Activated T-cell treated with anti-CD3 and anti-CD28 coated beads, Interleukin-2, amount 50 U/mL, for 4 hours (primary cell): ENCODE data around the gene CIDEC. TPM values are rescaled to one million over a fixed set of nuclear protein-coding genes. Genes with fewer than 3 reads are reported as not detected.
"Not testable (repeated sequence)": the region's sequence is repeated elsewhere in the genome, so short reads cannot be mapped to it uniquely, and the experiment has no call there.

Experiments used
- ATAC-seq, 2 donors: fragments of 200-7000 bp; cut with Tn5 transposase; one replicate each; pipeline ENCODE4 v1.10.0; 2021
- DNase-seq: peaks from one replicate; pipeline ENCODE4 v3.0.0-alpha.2; 2020
- H3K27me3 Mint-ChIP-seq: one replicate; pipeline ENCODE4 v1.8.0; 2021; ENCODE audit warnings: low read depth, mixed read lengths
- H3K36me3 Mint-ChIP-seq: one replicate; pipeline ENCODE4 v1.8.0; 2022; ENCODE audit warnings: mixed read lengths; ENCODE audit not compliant: insufficient read depth
- H3K4me1 Mint-ChIP-seq: one replicate; pipeline ENCODE4 v1.8.0; 2021; ENCODE audit warnings: low read depth, mixed read lengths
- H3K4me3 Mint-ChIP-seq: one replicate; pipeline ENCODE4 v1.8.0; 2021; ENCODE audit warnings: mild to moderate bottlenecking, moderate library complexity, mixed read lengths
- H3K9me3 Mint-ChIP-seq: one replicate; pipeline ENCODE4 v1.8.0; 2021; ENCODE audit warnings: mixed read lengths
- total RNA-seq, 3 donors: library from RNA; stranded (reverse); gene quantifications; one replicate each; pipeline ENCODE4 v1.2.1, GENCODE V29; 2021

The CIDEC gene
- total RNA-seq, 3 donors from 2014 or later = not detected

- not testable (repeated sequence) for H3K4me1 Mint-ChIP-seq, H3K27me3 Mint-ChIP-seq, H3K9me3 Mint-ChIP-seq
Measured at GRCh38 chr3:9872067-9872466, 8.0 kb downstream of the CIDEC start.

GRCh38 chr3:9870978-9871377 lies 9.1 kb downstream of the CIDEC start:
- H3K36me3 Mint-ChIP-seq = no peaks in the 10 kb centered on the region
- no peaks in the 10 kb centered on the region for H3K4me1 Mint-ChIP-seq
- no peak overlapping the region for H3K4me3 Mint-ChIP-seq
- H3K27me3 Mint-ChIP-seq = no peaks in the 10 kb centered on the region
- no peak for ATAC-seq
- DNase-seq = no peak
- no peaks in the 10 kb centered on the region for H3K9me3 Mint-ChIP-seq

More at GRCh38 chr3:9872067-9872466, 8.0 kb downstream of the CIDEC start:
- H3K4me3 Mint-ChIP-seq, H3K36me3 Mint-ChIP-seq, ATAC-seq, DNase-seq: not testable (repeated sequence)

GRCh38 chr3:9869955-9870354 lies 10.1 kb downstream of the CIDEC start:
- no peak for DNase-seq
- ATAC-seq = no peak
- Mint-ChIP-seq H3K9me3 (no peaks in the 10 kb centered on the region), H3K27me3 (no peaks in the 10 kb centered on the region), H3K4me1 (no peaks in the 10 kb centered on the region), H3K36me3 (no peaks in the 10 kb centered on the region), H3K4me3 (no peak overlapping the region)

GRCh38 chr3:9867106-9867505 lies 12.9 kb downstream of the CIDEC start:
- DNase-seq (no peak), ATAC-seq (no peak)
- H3K9me3 Mint-ChIP-seq = no peaks in the 10 kb centered on the region
- H3K4me1 Mint-ChIP-seq = peaks cover 2% of the 10 kb centered on the region
- no peak overlapping the region for H3K4me3 Mint-ChIP-seq
- peaks cover 7% of the 10 kb centered on the region for H3K27me3 Mint-ChIP-seq
- H3K36me3 Mint-ChIP-seq = no peaks in the 10 kb centered on the region

DNA sequence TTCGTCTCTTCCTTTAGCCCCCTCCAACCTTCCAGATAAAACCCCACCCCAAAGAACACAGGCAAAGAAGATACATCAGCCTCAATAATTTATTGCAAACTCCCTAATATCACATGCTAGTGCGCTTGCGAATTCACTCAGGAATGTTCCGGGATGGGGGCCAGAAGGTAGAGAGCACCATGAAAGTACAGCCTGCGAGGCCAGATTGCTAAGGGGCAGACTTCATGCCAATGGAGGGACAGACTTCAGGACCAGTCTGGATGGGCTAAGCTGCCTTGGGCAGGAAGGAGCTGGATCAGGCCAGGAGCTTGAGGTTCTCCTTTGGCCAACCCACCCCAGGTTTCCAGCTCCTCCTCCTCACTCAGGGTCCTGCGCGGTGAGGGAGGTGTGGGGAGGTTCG lies 13.4 kb downstream of the CIDEC start:
- DNase-seq (no peak), ATAC-seq (no peak)
- H3K27me3 Mint-ChIP-seq = peaks cover 10% of the 10 kb centered on the region
- no peaks in the 10 kb centered on the region for H3K9me3 Mint-ChIP-seq
- H3K4me1 Mint-ChIP-seq = peaks cover 2% of the 10 kb centered on the region
- H3K36me3 Mint-ChIP-seq = no peaks in the 10 kb centered on the region
- H3K4me3 Mint-ChIP-seq = no peak overlapping the region

GRCh38 chr3:9865125-9865637 lies 14.9 kb downstream of the CIDEC start:
- not testable (repeated sequence) for DNase-seq, ATAC-seq, H3K9me3 Mint-ChIP-seq, H3K4me1 Mint-ChIP-seq, H3K27me3 Mint-ChIP-seq, H3K4me3 Mint-ChIP-seq, H3K36me3 Mint-ChIP-seq

GRCh38 chr3:9864200-9864927 lies 15.7 kb downstream of the CIDEC start:
- Mint-ChIP-seq H3K36me3 (no peaks in the 10 kb centered on the region), H3K4me1 (peaks cover 2% of the 10 kb centered on the region), H3K9me3 (no peaks in the 10 kb centered on the region), H3K27me3 (peaks cover 10% of the 10 kb centered on the region), H3K4me3 (no peak overlapping the region)
- ATAC-seq = no peak
- no peak for DNase-seq

GRCh38 chr3:9863058-9863772 lies 16.8 kb downstream of the CIDEC start:
- H3K9me3 Mint-ChIP-seq = no peaks in the 10 kb centered on the region
- no peak overlapping the region for H3K4me3 Mint-ChIP-seq
- H3K36me3 Mint-ChIP-seq = no peaks in the 10 kb centered on the region
- ATAC-seq (peak in 1 of 2 donors; percentile 16), DNase-seq (no peak)
- peaks cover 10% of the 10 kb centered on the region for H3K27me3 Mint-ChIP-seq
- H3K4me1 Mint-ChIP-seq = peaks cover 2% of the 10 kb centered on the region

GRCh38 chr3:9862391-9863057 lies 17.5 kb downstream of the CIDEC start:
- Mint-ChIP-seq H3K4me1 (peaks cover 2% of the 10 kb centered on the region), H3K4me3 (no peak overlapping the region), H3K27me3 (peaks cover 10% of the 10 kb centered on the region), H3K9me3 (no peaks in the 10 kb centered on the region), H3K36me3 (no peaks in the 10 kb centered on the region)
- ATAC-seq (peak; percentile 85 to 91), DNase-seq (peak; percentile 27)

- no peaks in the 10 kb centered on the region for H3K36me3 Mint-ChIP-seq
- DNase-seq = no peak
- H3K9me3 Mint-ChIP-seq = no peaks in the 10 kb centered on the region
- ATAC-seq = no peak
- peaks cover 10% of the 10 kb centered on the region for H3K27me3 Mint-ChIP-seq
- no peak overlapping the region for H3K4me3 Mint-ChIP-seq
- H3K4me1 Mint-ChIP-seq = peaks cover 2% of the 10 kb centered on the region
Measured at GRCh38 chr3:9861626-9862130, 18.4 kb downstream of the CIDEC start.

- no peak overlapping the region for H3K4me3 Mint-ChIP-seq
- H3K27me3 Mint-ChIP-seq = peaks cover 10% of the 10 kb centered on the region
- H3K9me3 Mint-ChIP-seq = no peaks in the 10 kb centered on the region
- DNase-seq (no peak), ATAC-seq (no peak)
- H3K36me3 Mint-ChIP-seq = no peaks in the 10 kb centered on the region
- peaks cover 2% of the 10 kb centered on the region for H3K4me1 Mint-ChIP-seq
Measured at GRCh38 chr3:9861201-9861600, 18.9 kb downstream of the CIDEC start.

- Mint-ChIP-seq H3K36me3 (no peaks in the 10 kb centered on the region), H3K4me3 (no peak overlapping the region), H3K4me1 (peaks cover 4% of the 10 kb centered on the region), H3K27me3 (peaks cover 10% of the 10 kb centered on the region), H3K9me3 (no peaks in the 10 kb centered on the region)
- no peak for ATAC-seq
- DNase-seq = no peak
Measured at GRCh38 chr3:9859530-9860025, 20.5 kb downstream of the CIDEC start.

GRCh38 chr3:9855594-9855993 lies 24.5 kb downstream of the CIDEC start:
- Mint-ChIP-seq H3K4me3 (no peak overlapping the region), H3K4me1 (peaks cover 7% of the 10 kb centered on the region)

DNA sequence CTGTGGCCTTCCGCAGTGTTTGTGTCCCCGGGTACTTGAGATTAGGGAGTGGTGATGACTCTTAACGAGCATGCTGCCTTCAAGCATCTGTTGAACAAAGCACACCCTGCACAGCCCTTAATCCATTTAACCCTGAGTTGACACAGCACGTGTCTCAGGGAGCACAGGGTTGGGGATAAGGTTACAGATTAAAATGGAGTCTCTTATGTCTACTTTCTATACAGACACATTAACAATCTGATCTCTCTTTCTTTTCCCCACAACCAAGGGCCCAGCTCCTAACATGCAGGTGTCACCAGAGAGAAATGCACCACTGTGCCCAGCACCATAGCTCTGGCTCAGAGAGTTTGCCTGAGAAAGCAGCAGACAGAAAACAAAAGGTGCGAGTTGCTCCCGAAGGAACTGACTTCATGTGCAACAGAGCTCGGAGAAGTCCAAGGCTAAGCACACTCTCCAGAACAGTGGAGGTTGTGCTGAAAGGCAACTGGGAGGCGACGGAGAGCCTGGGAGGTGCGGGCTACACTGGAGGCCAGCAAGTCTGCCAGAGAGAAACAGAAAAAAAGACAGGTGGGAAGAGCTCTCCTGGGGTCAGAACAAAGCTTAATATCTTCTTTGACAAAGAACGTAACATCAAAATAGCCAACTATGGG lies 25.6 kb downstream of the CIDEC start:
- not testable (repeated sequence) for H3K4me3 Mint-ChIP-seq, H3K9me3 Mint-ChIP-seq, H3K36me3 Mint-ChIP-seq, H3K27me3 Mint-ChIP-seq, DNase-seq, ATAC-seq, H3K4me1 Mint-ChIP-seq

More at GRCh38 chr3:9855594-9855993, 24.5 kb downstream of the CIDEC start:
- H3K36me3 Mint-ChIP-seq = no peaks in the 10 kb centered on the region
- ATAC-seq (no peak), DNase-seq (no peak)
- H3K9me3 Mint-ChIP-seq = no peaks in the 10 kb centered on the region
- H3K27me3 Mint-ChIP-seq = no peaks in the 10 kb centered on the region
